C1 segment of cervical spinal cord (tissue), 14 donors: ENCODE measurements around the gene RGP1.

ENCODE experiments used
- DNase-seq, 14 donors: peaks; one replicate each; lab custom pipeline; 2025; lab: John Stamatoyannopoulos, UW

Gene RGP1

GRCh38 chr9:35743452-35743851 is 5.6 kb upstream of the RGP1 start:
- no peak for DNase-seq

GRCh38 chr9:35743880-35744518 is 5.1 kb upstream of the RGP1 start:
- no peak for DNase-seq

- no peak for DNase-seq
Observed at GRCh38 chr9:35745569-35745968, 3.5 kb upstream of the RGP1 start.

GRCh38 chr9:35746583-35746982 is 2.5 kb upstream of the RGP1 start:
- DNase-seq, result no peak

GRCh38 chr9:35748242-35748857 is 737 bp upstream of the RGP1 start:
- DNase-seq, result no peak

- DNase-seq, result peak in 1 of 14 donors; percentile 74
Observed at GRCh38 chr9:35749515-35750255, 598 bp downstream of the RGP1 start.

- peak in 2 of 14 donors; percentile 9 to 10 for DNase-seq
Observed at GRCh38 chr9:35750256-35750531, 1.1 kb downstream of the RGP1 start.

- no peak for DNase-seq
Observed at GRCh38 chr9:35753466-35753865, 4.4 kb downstream of the RGP1 start.

GRCh38 chr9:35754264-35754663 is 5.2 kb downstream of the RGP1 start, which contains the start of gene MSMP:
MSMP (minus strand) TSS chr9:35754276; CDS start chr9:35754129, 147 bp downstream.
- no peak for DNase-seq

GRCh38 chr9:35755071-35755470 is 6.0 kb downstream of the RGP1 start:
- no peak for DNase-seq

- DNase-seq, result peak in 8 of 14 donors; percentile 50 to 76 (median 68)
Observed at GRCh38 chr9:35756275-35757225, 7.5 kb downstream of the RGP1 start.

GRCh38 chr9:35757226-35757891 is 8.3 kb downstream of the RGP1 start:
- DNase-seq, result peak in 8 of 14 donors; percentile 36 to 83 (median 53)

GRCh38 chr9:35757892-35758275 is 8.8 kb downstream of the RGP1 start:
- no peak for DNase-seq

GRCh38 chr9:35758475-35759050 is 9.5 kb downstream of the RGP1 start:
- no peak for DNase-seq

GRCh38 chr9:35759795-35760194 is 10.7 kb downstream of the RGP1 start:
- no peak for DNase-seq

GRCh38 chr9:35760651-35761050 is 11.6 kb downstream of the RGP1 start:
- no peak for DNase-seq

- DNase-seq, result no peak
Observed at GRCh38 chr9:35763181-35763580, 14.1 kb downstream of the RGP1 start.

GRCh38 chr9:35763803-35764202 is 14.7 kb downstream of the RGP1 start:
- DNase-seq, result no peak

GRCh38 chr9:35766997-35767396 is 17.9 kb downstream of the RGP1 start:
- no peak for DNase-seq

GRCh38 chr9:35767458-35767857 is 18.4 kb downstream of the RGP1 start:
- DNase-seq, result no peak

GRCh38 chr9:35769763-35770162 is 20.7 kb downstream of the RGP1 start:
- DNase-seq, result no peak
